NCI-H345 (cell line): ENCODE measurements around the gene COX6A2.
A peak's percentile ranks its signal among the peaks of the same experiment; 100 is the strongest.
"Not testable (repeated sequence)": the region's sequence is repeated elsewhere in the genome, so short reads cannot be mapped to it uniquely, and the experiment has no call there.

Source experiments
- DNase-seq: peaks from one replicate; lab custom pipeline; 2025; lab: John Stamatoyannopoulos, UW

Gene COX6A2

GRCh38 chr16:31461921-31462804 is 34.0 kb upstream of the COX6A2 start:
- DNase-seq, result no peak

DNA sequence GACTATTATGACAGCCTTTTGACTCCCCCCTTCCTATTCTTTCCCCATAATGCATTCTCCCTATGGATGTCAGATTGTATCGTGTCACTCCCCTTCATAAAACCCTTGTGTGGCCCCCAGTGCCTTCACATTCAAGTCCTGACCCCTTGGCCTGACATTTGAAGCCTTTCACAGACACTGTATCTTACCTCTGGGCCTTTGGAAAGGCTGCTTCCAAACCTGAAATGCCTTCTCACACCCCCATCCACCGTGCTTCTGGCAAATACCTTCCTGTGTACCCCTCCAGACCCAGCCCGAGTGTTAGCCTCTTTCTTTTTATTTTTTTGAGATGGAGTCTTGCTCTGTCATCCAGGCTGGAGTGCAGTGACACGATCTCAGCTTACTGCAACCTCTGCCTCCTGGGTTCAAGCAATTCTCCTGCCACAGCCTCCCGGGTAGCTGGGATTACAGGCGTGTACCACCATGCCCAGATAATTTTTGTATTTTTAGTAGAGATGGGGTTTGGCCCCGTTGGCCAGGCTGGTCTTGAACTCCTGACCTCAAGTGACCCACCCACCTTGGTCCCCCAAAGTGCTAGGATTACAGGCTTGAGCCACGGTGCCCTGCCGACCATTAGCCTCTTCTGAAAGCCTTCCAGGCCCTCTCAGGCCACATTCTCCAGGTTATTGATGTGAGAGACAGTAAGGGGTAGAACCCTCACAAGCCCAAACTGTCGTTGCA is 33.2 kb upstream of the COX6A2 start:
- DNase-seq, result no peak

DNA sequence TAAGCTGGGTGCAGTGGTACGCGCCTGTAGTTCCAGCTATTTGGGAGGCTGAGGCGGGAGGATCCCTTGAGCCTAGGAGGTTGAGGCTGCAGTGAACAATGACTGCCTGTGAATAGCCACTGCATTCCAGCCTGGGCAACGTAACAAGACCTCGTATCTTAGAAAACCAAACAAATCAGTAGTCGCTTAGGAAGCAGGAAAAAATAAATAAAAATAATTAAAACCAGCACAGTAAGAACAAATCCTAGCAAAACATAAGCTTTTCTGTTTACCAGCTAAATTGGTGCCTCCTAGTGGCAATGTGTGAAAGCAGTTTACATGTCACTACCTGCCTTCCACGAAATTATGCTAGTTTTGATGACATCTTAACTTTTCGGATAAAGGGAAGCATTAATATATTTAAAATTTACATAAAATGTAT is 32.4 kb upstream of the COX6A2 start:
- DNase-seq, result peak; percentile 36

DNA sequence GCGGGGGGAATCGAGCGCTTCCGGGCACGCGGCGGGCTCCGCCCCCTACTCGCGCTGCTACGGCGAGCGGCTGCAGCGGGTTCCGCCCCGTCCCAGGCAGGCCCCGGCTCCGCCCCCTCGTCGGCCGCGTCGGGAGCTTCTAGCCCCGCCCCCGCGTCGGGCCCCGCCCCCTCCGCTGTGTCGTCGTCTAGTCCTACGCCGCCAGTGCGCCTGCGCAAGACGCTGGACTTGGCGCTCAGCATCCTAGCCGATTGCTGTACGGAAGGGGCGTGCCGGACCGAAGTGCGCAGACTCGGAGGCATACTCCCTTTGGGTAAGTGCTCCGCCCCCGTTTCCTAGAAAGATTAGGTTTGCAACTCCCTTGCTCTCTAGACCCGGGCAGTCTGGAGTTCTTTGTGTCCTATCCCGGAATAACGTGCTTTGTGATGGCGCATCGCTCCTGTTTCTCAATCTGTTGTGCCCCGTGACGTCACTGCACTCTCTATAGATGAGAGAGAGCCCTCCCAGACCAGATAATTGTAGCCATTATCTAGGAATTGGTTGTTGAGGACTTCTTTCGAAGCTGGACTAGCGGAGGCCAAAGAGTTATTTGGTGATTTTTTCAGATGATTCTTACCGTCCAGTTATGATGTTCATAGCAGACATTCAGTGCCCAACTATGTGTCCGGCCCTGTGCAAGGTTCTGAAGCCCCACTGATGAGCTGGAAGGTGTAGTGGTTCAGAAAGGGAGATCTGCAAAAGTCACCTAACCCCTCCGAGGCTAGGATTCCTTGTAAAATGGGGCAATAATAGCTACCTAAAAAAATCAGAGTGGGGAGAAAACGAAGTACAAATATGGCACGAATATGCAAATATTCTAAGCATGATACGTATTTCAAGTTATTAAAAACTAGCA is 31.8 kb upstream of the COX6A2 start:
- DNase-seq, result peak; percentile 100

DNA sequence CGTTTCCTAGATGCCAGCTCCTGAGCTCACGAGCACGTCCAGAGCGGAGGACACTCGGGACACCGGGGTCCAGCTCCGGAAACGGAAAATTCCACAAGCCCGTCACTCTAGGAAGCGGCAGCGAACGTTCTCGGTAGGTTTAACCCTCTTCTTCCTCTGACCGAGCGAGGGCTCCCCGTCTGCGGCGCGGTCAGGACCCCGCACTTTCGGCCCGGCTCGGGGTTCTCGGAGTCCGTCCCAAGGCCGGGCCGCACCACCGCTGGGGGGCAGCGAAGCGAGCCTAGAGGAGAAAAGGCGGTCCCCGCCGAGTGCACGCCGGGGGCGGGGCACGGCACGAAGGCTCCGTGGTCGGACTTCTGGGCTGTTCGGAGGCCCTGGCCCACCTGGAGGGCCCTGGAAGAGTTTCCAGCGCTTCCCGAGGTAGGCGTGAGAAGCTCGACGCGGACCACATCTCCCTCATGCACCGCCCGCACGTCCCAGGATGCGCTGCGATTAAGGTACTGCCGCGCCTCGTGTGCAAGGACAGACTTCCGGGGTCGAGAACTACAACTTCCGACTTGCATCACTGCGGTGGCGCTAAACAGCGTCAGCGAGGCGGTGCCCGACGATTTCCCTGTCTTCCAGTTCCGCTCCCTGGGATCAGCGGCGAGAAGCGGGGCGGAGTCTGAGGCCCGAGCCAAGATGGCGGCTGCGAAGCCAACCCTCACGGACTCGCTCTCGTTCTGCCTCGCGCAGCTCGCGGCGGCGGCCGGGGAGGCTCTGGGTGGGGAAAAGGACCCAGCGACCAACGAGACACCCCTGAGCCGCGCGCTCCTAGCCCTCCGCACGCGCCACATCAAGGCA is 30.9 kb upstream of the COX6A2 start, which contains the start of gene ARMC5:
Gene ARMC5, plus strand, starts transcription at position 658 of the 843 bp plus-strand sequence. Its CDS starts 24 bp downstream, at position 682.
- peak; percentile 100 for DNase-seq

GRCh38 chr16:31458073-31458843 is 30.1 kb upstream of the COX6A2 start:
- peak; percentile 28 for DNase-seq

DNA sequence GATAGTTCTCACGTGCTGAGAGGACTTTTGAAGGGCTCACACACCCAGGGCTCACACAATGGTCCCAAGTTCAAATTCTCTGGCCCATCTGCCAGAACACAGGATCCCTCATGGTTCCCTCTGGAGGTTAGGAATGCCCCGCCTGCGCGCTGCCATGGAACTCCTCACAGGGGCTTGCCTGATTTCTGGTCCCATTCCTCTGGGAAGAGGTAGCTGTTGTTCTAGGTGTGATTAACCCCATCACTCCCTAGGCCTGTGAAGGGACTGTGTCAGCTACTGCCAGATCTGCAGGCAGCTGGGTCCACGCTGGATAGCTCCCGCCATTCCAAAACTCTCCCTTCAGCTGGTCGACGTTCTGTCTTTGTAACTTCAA is 28.8 kb upstream of the COX6A2 start:
- DNase-seq, result no peak

DNA sequence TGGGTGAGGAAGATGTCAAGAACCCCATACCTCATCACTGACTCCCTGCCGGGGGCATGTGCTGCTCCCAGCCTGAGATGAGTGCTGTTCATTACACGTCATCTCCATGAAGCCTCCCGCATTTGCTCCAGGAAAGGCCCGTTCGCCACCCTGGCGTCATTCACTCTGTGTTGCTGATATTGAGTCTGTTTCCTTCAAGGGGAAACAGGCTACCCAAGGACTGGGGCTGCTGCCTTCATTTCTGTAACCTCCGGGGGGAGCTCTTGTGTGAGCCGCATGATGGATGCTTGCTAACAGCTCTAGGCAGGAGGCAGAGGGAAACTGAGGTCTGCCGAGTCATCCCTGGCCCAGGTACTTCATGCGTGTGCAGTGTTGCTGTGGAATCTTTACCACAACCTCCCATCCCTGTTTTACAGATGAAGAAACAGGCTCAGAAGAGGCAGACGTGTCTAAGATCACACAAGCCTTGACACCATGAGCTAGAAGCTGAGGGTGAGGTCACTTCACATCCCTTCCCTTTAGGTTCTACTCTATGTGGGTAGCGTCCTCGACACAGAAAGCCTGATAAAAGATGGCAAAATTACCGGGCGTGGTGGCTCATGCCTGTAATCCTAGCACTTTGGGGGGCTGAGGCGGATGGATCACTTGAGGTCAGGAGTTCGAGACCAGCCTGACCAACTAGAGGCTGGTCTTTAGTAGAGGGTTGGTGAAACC is 27.6 kb upstream of the COX6A2 start:
- DNase-seq, result no peak

DNA sequence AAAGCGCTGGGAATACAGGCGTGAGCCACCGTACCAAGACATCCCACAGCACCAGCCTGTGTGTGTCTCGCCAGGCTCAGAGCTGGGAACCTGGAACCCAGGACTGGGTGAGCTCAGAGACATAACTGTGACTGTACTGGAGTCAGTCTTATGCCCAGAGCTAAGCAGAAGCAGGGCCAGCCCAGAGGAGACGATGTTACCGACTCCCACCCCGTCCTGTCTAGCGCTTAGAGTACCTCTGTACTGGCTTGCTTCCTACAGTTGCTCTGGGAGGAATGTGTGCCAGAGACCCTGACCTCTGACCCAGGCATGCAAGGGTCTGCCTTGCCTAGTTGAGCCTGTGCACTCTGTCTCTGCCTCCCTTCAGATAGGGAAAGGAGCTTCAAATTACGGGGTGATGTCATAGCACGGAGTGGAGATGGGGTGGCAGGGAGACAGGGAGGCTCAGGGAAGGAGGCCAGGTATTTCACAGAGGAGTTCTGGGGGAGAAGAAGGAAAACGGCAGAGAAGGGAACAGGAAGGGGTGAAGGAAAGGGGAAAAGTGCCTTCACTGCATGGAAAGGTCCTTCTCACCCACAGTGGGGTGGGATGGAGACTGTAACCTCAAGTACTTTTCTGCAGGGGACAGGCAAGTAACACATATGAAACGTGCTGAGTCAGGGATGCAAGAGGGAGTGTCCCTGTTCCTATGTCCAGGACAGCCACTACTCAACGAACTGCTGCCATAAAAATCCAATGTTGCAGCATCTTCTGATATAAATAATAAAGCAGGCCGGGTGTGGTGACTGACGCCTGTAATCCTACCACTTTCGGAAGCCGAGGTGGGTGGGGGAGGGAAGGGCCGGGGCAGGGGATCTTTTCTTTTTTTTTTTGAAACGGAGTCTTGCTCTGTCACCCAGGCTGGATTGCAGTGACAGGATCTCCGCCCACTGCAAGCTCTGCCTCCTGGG is 25.4 kb upstream of the COX6A2 start:
- DNase-seq, result no peak

GRCh38 chr16:31452631-31453106 is 24.5 kb upstream of the COX6A2 start:
- DNase-seq, result no peak

DNA sequence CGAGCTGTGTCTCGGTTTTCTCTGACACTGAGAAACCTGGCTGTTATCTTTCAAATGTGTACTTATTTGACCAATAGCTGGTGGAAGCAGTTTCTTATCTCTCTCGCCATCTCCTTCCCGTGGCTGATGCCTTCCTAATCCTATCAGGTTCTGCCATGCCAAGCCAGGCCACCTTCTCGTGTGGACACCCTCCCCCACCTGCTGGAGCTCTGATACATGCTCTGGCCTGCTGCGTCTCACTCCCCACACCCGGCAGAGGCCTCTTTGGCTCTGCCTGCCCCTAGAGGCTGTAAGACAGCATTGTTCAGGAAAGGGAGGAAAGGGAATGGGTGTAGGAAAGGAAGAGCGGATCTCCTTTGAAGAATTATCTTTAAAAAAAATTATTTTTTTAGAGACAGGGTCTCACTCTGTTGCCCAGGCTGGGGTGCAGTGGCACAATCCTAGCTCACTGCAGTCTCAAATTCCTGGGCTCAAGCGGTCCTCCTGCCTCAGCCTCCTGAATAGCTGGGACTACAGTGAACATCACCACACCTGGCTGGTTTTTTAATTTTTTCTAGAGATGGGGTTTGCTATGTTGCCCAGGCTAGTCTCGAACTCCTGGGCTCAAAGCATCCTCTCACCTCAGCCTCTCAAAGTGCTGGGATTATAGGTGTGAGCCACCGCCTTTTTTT is 23.7 kb upstream of the COX6A2 start:
- peak; percentile 56 for DNase-seq

- no peak for DNase-seq
These were observed 23.0 kb upstream of the COX6A2 start for GRCh38 chr16:31451201-31451600.

DNA sequence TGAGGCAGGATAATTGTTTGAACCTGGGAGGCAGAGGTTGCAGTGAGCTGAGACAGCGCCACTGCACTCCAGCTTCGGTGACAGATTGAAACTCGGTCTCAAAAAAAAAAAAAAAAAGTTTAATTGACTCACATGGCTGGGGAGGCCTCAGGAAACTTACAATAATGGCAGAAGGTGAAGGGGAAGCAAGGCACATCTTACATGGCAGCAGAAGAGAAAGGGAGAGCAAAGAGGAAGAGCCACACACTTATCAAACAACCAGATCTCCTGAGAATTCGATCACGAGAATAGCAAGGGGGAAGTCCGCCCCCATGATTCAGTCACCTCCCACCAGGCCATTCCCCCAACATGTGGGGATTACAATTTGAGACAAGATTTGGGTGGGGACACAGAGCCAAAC is 17.8 kb upstream of the COX6A2 start:
- not testable (repeated sequence) for DNase-seq

GRCh38 chr16:31441956-31442355 is 13.8 kb upstream of the COX6A2 start:
- DNase-seq, result no peak

DNA sequence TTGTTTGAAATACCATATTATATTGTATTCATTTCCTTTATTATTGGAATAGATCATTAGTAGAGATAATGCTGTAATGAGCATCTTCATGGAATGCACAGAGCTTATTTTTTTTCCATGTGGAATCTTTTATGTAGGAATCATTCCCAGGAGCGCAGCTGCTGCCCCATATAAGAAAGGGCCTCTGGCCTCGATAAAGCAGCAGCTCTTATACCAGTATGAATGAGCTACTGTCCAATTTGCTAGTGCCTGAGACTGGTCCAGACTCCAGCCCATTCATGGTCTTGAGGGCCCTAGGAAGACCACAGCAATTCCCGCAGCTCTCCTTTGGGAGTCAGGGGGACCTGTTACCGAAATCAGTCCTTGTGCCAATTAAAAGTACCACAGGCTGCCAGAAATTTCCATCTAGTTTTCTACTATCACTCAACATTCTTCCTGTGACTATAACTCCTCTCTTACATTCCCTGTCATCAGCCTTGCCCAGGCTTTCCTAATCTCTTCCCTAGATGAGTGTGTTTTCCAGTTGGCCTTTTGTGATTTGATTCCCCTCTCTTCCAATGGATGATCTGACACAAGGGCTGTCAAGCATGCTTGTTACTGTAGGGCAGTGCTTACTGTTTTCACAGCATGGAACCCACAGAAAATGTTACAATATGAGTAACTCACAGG is 12.5 kb upstream of the COX6A2 start:
- DNase-seq, result no peak

- DNase-seq, result no peak
These were observed 11.4 kb upstream of the COX6A2 start for GRCh38 chr16:31439519-31439918.

DNA sequence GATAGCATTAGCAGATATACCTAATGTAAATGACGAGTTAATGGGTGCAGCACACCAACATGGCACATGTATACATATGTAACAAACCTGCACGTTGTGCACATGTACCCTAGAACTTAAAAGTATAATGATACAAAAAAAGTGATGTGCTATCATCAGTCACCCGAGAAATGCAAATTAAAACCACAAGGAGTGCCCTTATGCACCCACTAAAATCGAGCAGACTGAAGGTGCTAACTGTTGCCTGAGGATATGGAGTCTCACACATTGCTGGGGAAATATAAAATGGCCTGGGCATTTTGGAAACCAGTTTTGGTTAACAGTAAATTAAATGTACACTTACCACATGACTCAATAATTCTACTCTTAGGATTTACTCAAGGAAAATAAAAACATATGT is 10.9 kb upstream of the COX6A2 start:
- DNase-seq, result not testable (repeated sequence)
